AG09319 (cell line): ENCODE data around the gene NYNRIN.
A peak's percentile ranks its signal among the peaks of the same experiment; 100 is the strongest.
"Not testable (repeated sequence)": the region's sequence is repeated elsewhere in the genome, so short reads cannot be mapped to it uniquely, and the experiment has no call there.

Experiments
- DNase-seq: peaks from one replicate; pipeline ENCODE4 v3.0.0-alpha.2; 2010; ENCODE audit warnings: low read depth; ENCODE audit errors: extremely low read depth
- TF ChIP-seq, protein P1 (sequence below): IDR thresholded peaks from 2 replicates; pipeline ENCODE4 v1.5.1; 2011; ENCODE audit warnings: low read depth, mild to moderate bottlenecking, inconsistent platforms, low read length, moderate library complexity

Gene NYNRIN

DNA sequence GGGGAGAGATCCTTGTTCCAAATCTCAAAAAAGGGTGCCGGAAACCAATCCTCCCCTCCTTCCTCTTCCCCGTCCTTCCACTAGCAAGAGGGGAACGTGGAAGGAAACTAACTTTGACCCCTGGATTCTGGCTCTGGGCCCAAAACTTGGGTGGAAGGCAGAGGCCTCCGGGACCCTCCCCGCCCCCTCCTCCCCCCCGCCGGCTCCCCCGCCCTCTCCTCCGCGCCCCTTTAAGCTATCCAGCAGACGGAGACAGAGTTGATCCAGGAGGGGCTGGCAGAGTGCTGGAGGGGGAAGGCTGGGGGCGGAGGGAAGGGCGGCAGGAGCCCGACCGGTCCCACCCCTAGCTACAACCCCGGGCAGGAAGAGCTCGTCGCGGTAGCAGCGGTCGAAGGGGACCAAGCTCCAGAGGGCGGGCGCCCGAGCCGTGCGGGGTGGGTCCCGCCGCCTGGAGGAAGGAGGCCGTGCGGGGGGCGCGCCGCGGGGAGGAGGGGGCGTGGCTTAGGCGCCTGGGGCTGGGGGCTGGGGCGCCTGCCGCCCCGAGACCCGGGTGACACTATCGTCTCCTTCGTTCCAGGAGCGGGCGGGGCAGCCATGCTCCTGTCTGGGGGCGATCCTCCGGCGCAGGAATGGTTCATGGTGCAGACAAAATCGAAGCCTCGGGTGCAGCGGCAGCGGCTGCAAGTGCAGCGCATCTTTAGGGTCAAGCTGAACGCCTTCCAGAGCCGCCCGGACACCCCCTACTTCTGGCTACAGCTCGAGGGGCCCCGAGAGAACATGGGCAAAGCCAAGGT lies at the start of gene NYNRIN:
Gene NYNRIN, plus strand, starts transcription at position 351 of the 794 bp plus-strand sequence. Its CDS starts 244 bp downstream, at position 595.
- no peak for DNase-seq
- TF ChIP-seq, protein P1, sequence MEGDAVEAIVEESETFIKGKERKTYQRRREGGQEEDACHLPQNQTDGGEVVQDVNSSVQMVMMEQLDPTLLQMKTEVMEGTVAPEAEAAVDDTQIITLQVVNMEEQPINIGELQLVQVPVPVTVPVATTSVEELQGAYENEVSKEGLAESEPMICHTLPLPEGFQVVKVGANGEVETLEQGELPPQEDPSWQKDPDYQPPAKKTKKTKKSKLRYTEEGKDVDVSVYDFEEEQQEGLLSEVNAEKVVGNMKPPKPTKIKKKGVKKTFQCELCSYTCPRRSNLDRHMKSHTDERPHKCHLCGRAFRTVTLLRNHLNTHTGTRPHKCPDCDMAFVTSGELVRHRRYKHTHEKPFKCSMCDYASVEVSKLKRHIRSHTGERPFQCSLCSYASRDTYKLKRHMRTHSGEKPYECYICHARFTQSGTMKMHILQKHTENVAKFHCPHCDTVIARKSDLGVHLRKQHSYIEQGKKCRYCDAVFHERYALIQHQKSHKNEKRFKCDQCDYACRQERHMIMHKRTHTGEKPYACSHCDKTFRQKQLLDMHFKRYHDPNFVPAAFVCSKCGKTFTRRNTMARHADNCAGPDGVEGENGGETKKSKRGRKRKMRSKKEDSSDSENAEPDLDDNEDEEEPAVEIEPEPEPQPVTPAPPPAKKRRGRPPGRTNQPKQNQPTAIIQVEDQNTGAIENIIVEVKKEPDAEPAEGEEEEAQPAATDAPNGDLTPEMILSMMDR, result no peak

DNA sequence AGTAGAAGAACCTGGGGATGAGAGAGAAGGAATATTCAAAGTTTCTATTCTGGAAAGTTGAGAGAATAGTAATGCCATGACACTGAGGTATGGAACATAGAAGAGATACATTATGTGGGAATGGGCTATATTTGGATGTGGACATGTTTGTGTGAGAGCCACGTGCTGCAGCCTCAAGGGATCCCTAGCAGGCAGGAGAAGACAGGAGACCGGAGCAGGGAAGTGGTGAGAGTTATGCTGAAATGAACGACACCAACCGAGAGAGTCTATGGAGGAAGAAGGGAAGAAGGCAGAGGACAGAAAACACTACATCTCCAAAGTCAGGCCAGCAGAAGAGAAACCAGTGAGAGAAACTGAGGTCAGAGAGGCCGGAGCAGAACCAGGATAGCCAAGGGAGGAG lies 49.1 kb upstream of the NYNRIN start:
- DNase-seq, result no peak
- TF ChIP-seq, protein P1, result no peak

DNA sequence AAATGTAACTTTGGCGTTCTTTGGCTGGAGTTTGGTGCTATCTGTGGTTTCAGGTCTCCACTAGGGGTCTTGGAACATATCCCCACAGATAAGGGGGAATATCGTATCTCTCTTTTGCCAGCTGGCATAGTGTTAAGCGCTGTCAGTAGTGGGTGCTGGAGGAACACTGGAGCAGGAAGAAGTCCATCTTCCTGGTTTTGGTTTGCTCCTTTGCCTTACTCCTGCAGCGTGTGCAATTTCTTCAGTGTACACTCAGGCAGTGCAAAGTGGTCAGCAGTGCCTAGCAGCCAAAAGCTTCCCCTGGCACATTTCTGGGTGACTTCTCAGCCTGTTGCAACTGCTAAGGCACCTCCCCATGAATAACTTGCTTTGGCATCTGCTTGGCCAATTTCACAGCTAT lies 47.3 kb upstream of the NYNRIN start:
- no peak for DNase-seq
- TF ChIP-seq, protein P1, result peak; percentile 15

DNA sequence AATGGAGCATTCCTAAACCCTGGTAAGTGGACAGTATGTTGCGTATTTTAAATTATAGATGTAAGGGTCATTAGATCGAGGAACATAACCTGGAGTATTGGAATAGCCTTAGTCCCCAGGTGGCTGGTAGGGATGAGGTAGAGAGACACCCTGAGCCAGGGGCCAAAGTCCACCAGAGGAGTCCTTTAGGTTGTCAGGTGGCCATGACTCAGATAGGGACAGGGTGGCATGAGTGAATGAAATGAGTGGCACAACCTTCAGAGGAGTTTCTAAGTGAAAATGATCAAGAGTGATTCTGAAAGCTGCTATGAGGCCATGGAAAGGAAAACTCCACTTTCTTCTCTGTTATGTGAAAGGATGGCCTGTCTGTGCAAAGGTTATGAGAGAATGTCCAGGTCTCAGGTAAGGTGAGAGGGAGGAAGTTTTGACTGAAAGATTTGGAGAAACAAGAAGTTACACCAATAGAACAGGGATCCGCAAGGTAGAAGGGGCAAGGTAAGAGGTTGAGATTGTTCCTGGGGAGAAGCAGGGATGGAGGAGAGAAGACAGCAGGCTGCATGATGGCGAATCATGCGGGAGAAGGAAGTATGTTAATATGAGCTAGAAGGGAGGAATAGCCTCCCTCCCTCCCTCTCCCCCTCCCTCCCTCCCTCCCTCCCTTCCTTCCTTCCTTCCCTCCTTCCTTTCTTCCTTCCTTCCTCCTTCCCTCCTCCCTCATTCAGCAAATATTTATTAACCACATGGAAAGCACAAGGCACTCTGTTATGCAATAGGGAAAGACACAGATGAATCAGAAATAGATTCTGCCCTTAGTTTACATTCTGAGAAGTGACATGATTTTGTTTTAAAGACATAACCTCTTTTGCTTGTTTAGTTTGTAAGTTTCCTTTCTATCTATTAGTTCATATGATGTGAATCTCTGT lies 45.0 kb upstream of the NYNRIN start:
- DNase-seq, result no peak
- TF ChIP-seq, protein P1, result no peak

DNA sequence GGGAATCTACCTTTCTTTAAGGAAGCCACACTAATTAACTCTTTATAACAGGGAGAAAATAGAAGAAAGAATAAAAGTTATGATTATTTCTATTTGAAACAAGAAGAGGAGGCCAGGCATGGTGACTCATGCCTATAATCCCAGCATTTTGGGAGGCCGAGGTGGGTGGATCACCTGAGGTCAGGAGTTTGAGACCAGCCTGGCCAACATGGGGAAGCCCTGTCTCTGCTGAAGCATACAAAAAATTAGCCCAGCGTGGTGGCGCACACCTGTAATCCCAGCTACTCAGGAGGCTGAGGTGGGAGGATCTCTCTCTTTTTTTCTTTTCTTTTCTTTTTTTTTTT lies 44.3 kb upstream of the NYNRIN start:
- DNase-seq, result not testable (repeated sequence)

DNA sequence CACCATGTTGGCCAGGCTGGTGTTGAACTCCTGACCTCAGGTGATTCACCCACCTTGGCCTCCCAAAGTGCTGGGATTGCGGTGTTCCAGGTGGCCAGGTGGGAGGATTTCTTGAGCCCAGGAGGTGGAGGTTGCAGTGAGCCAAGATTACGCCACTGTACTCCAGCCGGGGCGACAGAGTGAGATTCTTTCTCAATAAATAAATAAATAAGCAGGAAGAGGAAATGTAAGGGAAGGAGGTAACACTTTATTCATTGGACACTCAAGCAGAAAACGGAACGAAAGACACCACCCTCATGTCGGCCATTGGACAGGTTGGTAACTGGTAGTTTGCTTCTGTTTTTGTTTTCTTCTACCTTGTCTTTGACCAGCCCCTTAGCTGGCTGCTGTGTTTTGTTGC lies 43.8 kb upstream of the NYNRIN start:
- no peak for DNase-seq
- TF ChIP-seq, protein P1, result no peak

DNA sequence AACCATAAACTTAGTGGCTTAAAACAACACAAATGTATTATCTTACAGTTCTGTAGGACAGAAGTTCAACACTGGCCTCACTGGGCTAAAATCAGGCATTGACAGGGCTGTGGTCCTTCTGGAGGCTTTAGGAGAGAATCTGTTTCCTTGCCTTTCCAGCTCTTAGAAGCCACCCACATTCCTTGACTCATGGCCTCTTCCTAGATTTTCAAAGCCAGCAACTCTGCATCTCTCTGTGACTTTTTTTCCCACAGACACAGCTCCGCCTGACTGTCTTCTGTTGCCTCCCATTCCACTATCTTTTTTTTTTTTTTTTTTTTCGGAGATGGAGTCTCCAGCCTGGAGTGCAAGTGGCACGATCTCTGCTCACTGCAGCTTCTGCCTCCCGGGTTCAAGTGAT lies 42.6 kb upstream of the NYNRIN start:
- DNase-seq, result no peak
- TF ChIP-seq, protein P1, result no peak
